ENCODE data around the gene ATP11A.

DNA sequence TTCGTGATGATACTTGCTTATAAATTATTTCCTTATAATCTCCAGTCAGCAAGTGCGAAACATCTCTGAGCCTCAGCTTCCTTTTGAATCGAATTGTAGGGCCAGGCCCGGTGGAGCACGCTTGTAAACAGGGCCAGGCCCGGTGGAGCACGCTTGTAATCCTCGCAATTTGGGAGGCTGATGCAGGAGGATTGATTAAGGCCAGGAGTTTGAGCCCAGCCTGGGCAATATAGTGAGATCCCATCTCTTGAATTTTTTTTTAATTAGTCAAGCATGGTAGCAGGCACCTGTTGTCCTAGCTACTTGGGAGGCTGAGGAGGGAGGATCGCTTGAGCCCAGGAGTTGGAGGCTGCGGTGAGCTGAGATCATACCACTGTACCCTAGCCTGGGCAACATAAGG, 163.0 kb downstream of the ATP11A start:
- TF ChIP-seq, protein P1, sequence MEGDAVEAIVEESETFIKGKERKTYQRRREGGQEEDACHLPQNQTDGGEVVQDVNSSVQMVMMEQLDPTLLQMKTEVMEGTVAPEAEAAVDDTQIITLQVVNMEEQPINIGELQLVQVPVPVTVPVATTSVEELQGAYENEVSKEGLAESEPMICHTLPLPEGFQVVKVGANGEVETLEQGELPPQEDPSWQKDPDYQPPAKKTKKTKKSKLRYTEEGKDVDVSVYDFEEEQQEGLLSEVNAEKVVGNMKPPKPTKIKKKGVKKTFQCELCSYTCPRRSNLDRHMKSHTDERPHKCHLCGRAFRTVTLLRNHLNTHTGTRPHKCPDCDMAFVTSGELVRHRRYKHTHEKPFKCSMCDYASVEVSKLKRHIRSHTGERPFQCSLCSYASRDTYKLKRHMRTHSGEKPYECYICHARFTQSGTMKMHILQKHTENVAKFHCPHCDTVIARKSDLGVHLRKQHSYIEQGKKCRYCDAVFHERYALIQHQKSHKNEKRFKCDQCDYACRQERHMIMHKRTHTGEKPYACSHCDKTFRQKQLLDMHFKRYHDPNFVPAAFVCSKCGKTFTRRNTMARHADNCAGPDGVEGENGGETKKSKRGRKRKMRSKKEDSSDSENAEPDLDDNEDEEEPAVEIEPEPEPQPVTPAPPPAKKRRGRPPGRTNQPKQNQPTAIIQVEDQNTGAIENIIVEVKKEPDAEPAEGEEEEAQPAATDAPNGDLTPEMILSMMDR (IDR thresholded peaks at IDR 0.05): no peak
- TF ChIP-seq POLR2A (IDR thresholded peaks at IDR 0.05): no peak
